Right lobe of liver (tissue), 6 donors: ENCODE data around the gene NASP. TPM values are rescaled to one million over a fixed set of nuclear protein-coding genes. Genes with fewer than 3 reads are reported as not detected.

Source experiments
- ATAC-seq, 4 donors: fragments of 200-7000 bp; cut with Tn5 transposase; one replicate each; pipeline ENCODE4 v1.9.1; 2020; ENCODE audit warnings: mild to moderate bottlenecking in 4 of 4, moderate library complexity in 4 of 4
- DNase-seq, 3 donors: peaks; one replicate each; pipeline ENCODE4 v3.0.0-alpha.2; 2020
- H3K27ac ChIP-seq, 3 donors: fragments of 200-600 bp; one replicate each; pipeline ENCODE4 v1.8.0; 2022
- H3K27me3 ChIP-seq, 2 donors: fragments of 200-600 bp; one replicate each; pipeline ENCODE4 v1.8.0; 2022
- H3K36me3 ChIP-seq, 4 donors: fragments of 200-600 bp; sonication (generic) in 1 of 4; one replicate each; pipeline versions ENCODE4 v1.5.1 to v1.8.0; 2017 to 2022; ENCODE audit warnings: control low read depth in 1 of 4
- H3K4me1 ChIP-seq, 4 donors: fragments of 200-600 bp; sonication (generic) in 1 of 4; one replicate each; pipeline versions ENCODE4 v1.5.1 to v1.8.0; 2017 to 2022; ENCODE audit warnings: control low read depth in 1 of 4
- H3K4me3 ChIP-seq, 3 donors: fragments of 200-600 bp; one replicate each; pipeline ENCODE4 v1.8.0; 2022
- H3K9me3 ChIP-seq, 4 donors: fragments of 200-600 bp; sonication (generic) in 1 of 4; one replicate each; pipeline versions ENCODE4 v1.5.1 to v1.8.0; 2017 to 2022; ENCODE audit warnings: control low read depth in 1 of 4
- POLR2A ChIP-seq: fragments of 450-650 bp; IDR thresholded peaks from one replicate; pipeline ENCODE4 v1.6.1; 2017; ENCODE audit warnings: antibody characterized with exemption, mild to moderate bottlenecking
- WGBS: methylation state at CpG from one replicate; pipeline ENCODE4 v1.1.6; 2018; ENCODE audit warnings: low coverage, low lambda C conversion rate; ENCODE audit not compliant: insufficient coverage; ENCODE audit errors: missing lambda C conversion rate; 5-methylcytosine and 5-hydroxymethylcytosine counted together
- intact Hi-C, 2 donors: fragments of 100-400 bp; cut with DNase I; formaldehyde crosslinking; loops; one replicate each; pipeline versions ENCODE4 v1.11.2 to v1.14.1; 2022
- total RNA-seq, 6 experiments: library from RNA; depleted of rRNA in 2 of 6; stranded (reverse); fragments of >200 nt in 2 of 6; fragmentation: NEBNext Ultra II Directional in 3 of 6; extraction: Animal tissue kit (Norgen Biotek cat#: 25700) in 3 of 6; gene quantifications; one replicate each; pipeline versions ENCODE4 v1.1.0 to v1.2.4, GENCODE V29; 2016 to 2023
- TF ChIP-seq, protein P1 (sequence below), 4 donors: fragments of 200-600 bp in 3 of 4; fragments of 450-650 bp in 1 of 4; IDR thresholded peaks; one replicate each; pipeline versions ENCODE4 v1.5.1 to v1.8.0; 2016 to 2022; ENCODE audit warnings: antibody characterized with exemption in 4 of 4, mild to moderate bottlenecking in 2 of 4
- donor health status: DM: no; HTN: yes; CAD: no.
- donor health status: DM: no; HTN: no; CAD: no.
- donor health status: DM: no; HTN: no; CAD: no.
- donor health status: DM: no; HTN: yes; CAD: no.
- donor health status: DM: no; HTN: yes; CAD: no.

NASP gene
- total RNA-seq, 6 experiments from 2014 or later, result 21.8 to 31.9 (median 26.1) TPM

- H3K4me3 ChIP-seq, result no peak overlapping the region
- H3K36me3 ChIP-seq, result peaks cover 0 to 54% (median 23%) of the 10 kb centered on the region in 4 donors
- DNase-seq (no peak), ATAC-seq (no peak)
- intact Hi-C loops, result no loop called here
- H3K27ac ChIP-seq, result no peak overlapping the region
- no peaks in the 10 kb centered on the region for H3K9me3 ChIP-seq
- peaks cover 0 to 6% (median 0%) of the 10 kb centered on the region in 4 donors for H3K4me1 ChIP-seq
- no peaks in the 10 kb centered on the region for H3K27me3 ChIP-seq
- TF ChIP-seq POLR2A, result no peak
- TF ChIP-seq, protein P1, sequence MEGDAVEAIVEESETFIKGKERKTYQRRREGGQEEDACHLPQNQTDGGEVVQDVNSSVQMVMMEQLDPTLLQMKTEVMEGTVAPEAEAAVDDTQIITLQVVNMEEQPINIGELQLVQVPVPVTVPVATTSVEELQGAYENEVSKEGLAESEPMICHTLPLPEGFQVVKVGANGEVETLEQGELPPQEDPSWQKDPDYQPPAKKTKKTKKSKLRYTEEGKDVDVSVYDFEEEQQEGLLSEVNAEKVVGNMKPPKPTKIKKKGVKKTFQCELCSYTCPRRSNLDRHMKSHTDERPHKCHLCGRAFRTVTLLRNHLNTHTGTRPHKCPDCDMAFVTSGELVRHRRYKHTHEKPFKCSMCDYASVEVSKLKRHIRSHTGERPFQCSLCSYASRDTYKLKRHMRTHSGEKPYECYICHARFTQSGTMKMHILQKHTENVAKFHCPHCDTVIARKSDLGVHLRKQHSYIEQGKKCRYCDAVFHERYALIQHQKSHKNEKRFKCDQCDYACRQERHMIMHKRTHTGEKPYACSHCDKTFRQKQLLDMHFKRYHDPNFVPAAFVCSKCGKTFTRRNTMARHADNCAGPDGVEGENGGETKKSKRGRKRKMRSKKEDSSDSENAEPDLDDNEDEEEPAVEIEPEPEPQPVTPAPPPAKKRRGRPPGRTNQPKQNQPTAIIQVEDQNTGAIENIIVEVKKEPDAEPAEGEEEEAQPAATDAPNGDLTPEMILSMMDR (IDR thresholded peaks at IDR 0.05), result no peak
- 63% methylated on average over 1 of the region's 4 CpGs for WGBS
Measured at GRCh38 chr1:45617618-45618017, 33.8 kb downstream of the NASP start.

DNA sequence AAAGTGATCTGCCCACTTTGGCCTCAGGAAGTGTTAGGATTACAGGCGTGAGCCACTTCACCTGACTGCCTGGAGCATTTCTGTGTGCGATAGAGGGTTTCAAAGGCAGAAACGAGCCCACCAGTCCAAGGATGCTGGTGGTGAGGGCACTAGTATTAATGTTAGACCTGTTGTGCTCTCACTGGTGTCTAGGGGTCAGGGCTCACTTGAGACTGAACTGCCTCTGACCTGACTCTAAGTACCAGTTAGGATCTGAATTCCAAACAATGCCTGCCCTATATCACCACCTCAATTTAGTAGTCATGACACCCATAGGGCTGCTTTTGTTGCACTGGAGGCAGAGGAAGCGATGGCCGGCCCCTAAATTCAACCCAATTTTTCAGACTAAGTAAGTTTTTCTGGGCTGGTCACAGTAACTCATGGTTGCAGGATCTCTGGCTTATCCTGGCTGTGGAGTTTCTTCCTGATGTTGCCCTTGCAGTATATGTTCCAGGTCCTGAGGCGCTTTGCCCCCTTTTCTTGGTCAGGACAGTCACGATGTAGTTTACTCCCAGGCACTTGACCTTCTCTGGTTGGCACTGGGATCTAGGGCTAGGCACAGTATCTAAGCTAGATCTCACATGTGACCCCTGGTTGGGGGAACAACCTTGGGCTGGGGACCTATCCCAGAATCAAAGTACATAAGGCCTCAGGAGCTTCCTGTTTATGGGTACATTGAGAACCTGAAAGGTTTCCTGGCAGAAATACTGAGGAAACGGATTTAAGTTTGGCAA is 35.5 kb downstream of the NASP start:
- no peak for DNase-seq
- 40% methylated on average over 4 of the region's 8 CpGs for WGBS
- intact Hi-C loops, result no loop called here
- peak in 2 of 4 donors; percentile 4 to 32 for ATAC-seq
- H3K4me3 ChIP-seq, result no peak overlapping the region
- TF ChIP-seq POLR2A, result no peak
- TF ChIP-seq, protein P1 (IDR thresholded peaks at IDR 0.05), result no peak
- H3K36me3 ChIP-seq, result peaks cover 0 to 50% (median 19%) of the 10 kb centered on the region in 4 donors
- H3K27ac ChIP-seq, result no peak overlapping the region
- H3K9me3 ChIP-seq, result no peaks in the 10 kb centered on the region
- H3K27me3 ChIP-seq, result no peaks in the 10 kb centered on the region
- H3K4me1 ChIP-seq, result peaks cover 0 to 10% (median 0%) of the 10 kb centered on the region in 4 donors

DNA sequence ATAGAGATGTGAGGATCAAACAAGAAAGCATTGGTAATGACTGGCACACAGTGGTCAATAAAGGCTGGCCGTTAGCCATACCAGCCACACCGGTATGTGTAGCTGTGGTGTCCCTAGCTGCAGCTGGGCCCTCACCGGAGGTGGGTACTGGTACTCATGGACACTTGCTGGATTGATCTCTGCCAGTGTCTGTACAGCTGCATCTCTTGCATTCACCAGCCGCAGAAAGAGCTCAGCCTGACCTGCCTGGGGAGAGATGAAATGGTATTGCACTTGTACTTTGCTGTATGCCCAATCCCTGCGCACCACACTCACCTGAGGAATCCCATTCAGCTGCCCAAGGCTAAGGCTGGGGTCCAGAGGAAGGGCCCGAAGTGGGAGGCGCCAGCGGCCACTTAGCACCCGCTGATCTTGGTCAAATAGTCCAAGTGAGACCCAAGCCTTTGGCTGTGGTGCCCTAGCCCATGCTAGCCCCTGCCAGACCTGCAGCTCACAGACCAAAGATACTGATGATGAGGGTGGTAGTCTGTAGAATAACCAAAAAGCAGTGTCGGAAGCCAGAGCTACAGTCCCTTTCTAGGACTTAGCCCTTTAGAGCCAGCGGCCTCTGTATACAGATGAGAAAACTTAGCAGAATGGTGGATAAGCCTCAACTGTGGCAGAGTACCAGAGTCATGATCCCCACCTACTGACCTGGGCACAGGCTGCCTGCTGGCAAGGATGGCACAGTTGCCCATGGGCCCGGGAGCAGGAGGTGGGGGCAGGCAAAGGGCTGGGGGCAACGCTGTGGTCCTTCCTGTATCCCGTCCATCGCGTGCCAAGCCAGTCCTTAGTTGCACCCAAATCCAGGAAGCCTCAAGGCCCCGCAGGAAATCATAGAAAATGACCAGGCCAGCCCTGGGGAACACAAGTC is 37.0 kb downstream of the NASP start:
- H3K9me3 ChIP-seq, result no peaks in the 10 kb centered on the region
- H3K27me3 ChIP-seq, result no peaks in the 10 kb centered on the region
- no peak overlapping the region for H3K4me3 ChIP-seq
- no peak for DNase-seq
- peak in 1 of 4 donors; percentile 10 for ATAC-seq
- H3K27ac ChIP-seq, result no peak overlapping the region
- TF ChIP-seq POLR2A, result no peak
- TF ChIP-seq, protein P1 (IDR thresholded peaks at IDR 0.05), result no peak
- H3K4me1 ChIP-seq, result peaks cover 0 to 10% (median 0%) of the 10 kb centered on the region in 4 donors
- intact Hi-C loops, result no loop called here
- peaks cover 0 to 44% (median 14%) of the 10 kb centered on the region in 4 donors for H3K36me3 ChIP-seq
- WGBS, result 90% methylated on average over 4 of the region's 17 CpGs

- WGBS, result no CpG with 5 or more reads among the region's 3 CpGs
- no peak overlapping the region for H3K27ac ChIP-seq
- intact Hi-C loops, result no loop called here
Measured at GRCh38 chr1:45621501-45621836, 37.6 kb downstream of the NASP start.

More at GRCh38 chr1:45621501-45621836, 37.6 kb downstream of the NASP start:
- TF ChIP-seq POLR2A, result no peak
- TF ChIP-seq, protein P1 (IDR thresholded peaks at IDR 0.05), result no peak
- Histone ChIP-seq H3K4me1 (peaks cover 0 to 10% (median 0%) of the 10 kb centered on the region in 4 donors), H3K4me3 (no peak overlapping the region), H3K27me3 (no peaks in the 10 kb centered on the region), H3K9me3 (no peaks in the 10 kb centered on the region), H3K36me3 (peaks cover 0 to 42% (median 10%) of the 10 kb centered on the region in 4 donors)
- ATAC-seq (peak; percentile 19 to 32 (median 20)), DNase-seq (peak in 1 of 3 donors; percentile 22)
